Cerebellar nuclear complex (tissue), 1 donor: ENCODE data around the gene SELP.
"Not testable (repeated sequence)": the region's sequence is repeated elsewhere in the genome, so short reads cannot be mapped to it uniquely, and the experiment has no call there.

Source experiments
- DNase-seq, 2 experiments: peaks; one replicate each; lab custom pipeline; 2025; lab: John Stamatoyannopoulos, UW

SELP gene

DNA sequence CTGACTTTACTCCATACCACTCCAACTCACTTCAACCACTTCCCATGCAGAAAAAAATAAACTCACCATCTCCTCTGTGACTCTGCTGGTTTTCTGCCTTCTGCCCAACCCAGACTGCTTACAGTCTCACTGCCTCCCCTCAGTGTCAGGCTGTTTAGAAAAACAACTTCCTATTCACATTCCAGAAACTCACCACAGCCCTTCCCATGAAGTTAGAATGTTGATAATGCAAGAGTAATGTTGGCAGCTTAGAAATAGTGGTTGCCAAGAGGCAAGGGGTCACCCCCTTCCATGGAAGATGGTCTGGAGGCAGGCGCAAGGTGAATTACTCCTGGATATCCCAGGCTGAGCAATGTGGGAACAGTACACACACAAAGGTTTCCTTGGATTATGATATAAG, at the start of gene SELP:
SELP (minus strand) TSS at position 119 of the 400 bp plus-strand sequence; CDS start at position 69, 50 bp downstream.
- no peak for DNase-seq

GRCh38 chr1:169679692-169680091, 49.8 kb upstream of the SELP start:
- no peak for DNase-seq

- DNase-seq = no peak
Measured at GRCh38 chr1:169676001-169676400, 46.1 kb upstream of the SELP start.

- DNase-seq = no peak
Measured at GRCh38 chr1:169670836-169671235, 40.9 kb upstream of the SELP start.

DNA sequence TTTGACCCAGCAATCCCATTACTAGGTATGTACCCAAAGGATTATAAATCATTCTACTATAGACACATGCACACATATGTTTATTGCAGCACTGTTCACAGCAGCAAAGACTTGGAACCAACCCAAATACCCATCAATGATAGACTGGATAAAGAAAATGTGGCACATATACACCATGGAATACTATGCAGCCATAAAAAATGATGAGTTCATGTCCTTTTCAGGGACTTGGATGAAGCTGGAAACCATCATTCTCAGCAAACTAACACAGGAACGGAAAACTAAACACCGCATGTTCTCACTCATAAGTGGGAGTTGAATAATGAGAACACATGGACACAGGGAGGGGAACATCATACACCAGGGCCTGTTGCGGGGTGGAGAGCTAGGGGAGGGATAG, 40.3 kb upstream of the SELP start:
- DNase-seq = not testable (repeated sequence)

GRCh38 chr1:169667699-169668596, 38.0 kb upstream of the SELP start:
- not testable (repeated sequence) for DNase-seq

GRCh38 chr1:169667227-169667639, 37.3 kb upstream of the SELP start:
- not testable (repeated sequence) for DNase-seq

DNA sequence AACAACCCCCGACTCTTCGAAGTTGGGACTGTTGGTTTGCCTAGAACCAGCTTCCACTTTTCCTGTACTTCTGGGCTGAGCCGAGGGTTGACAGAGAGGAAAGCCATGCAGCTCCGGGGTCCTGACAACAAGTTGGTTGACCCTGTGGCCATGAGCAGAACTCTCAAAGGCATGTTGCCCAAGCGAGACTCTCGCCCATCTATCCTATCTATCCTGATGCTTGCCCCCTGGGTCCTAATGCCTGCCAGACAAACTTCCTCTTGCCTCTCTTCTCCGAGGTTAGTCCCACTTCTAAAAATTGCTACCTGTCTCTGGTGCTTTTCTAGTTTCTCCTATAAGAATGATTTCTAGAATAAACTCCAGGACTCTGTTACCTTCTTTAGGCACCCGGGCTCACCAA, 32.8 kb upstream of the SELP start:
- not testable (repeated sequence) for DNase-seq

- not testable (repeated sequence) for DNase-seq
Measured at GRCh38 chr1:169661066-169661465, 31.1 kb upstream of the SELP start.

DNA sequence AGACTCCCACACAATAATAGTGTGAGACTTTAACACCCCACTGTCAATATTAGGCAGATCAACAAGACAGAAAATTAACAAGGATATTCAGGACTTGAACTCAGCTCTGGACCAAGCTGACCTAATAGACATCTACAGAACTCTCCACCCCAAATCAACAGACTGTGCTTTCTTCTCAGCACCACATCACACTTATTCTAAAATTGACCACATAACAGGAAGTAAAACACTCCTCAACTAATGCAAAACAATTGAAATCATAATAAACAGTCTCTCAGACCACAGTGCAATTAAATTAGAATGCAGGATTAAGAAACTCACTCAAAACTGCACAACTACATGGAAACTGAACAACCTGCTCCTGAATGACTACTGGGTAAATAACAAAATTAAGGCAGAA, 28.9 kb upstream of the SELP start:
- not testable (repeated sequence) for DNase-seq

DNA sequence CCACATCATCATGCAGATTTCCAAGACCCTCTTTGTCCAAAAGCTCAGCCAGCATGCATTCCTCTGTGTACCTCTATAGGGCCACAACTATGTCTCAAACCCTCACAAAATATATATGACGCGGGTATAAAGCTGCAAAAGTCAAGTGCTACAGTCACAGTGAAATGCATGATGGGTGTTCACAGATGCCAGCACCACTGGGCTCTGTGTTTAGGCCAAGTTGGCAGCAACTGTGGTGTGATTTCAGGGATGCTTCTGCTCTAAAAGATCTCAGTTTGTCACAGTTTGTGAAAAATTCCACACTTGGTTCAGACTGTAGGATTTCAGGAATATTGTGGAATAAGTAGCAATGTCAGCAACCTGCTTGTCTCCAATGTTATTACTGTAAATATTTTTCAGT, 23.9 kb upstream of the SELP start:
- DNase-seq = no peak

DNA sequence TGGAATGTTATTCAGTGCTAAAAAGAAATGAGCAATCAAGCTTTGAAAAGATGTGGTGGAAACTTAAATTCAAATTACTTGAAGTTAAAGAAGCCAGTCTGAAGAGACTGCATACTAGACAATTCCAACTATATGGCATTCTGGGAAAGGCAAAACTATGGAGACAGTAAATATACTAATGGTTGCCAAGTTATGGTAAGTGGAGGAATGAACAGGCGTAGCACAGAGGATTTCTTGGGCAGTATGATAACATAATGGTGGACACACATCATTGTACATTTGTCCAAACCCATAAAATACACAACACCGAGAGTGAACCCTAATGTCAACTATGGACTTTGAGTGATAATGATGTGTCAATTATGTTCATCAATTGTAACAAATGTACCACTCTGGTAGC, 21.1 kb upstream of the SELP start:
- no peak for DNase-seq

- DNase-seq = no peak
Measured at GRCh38 chr1:169650551-169650950, 20.6 kb upstream of the SELP start.

DNA sequence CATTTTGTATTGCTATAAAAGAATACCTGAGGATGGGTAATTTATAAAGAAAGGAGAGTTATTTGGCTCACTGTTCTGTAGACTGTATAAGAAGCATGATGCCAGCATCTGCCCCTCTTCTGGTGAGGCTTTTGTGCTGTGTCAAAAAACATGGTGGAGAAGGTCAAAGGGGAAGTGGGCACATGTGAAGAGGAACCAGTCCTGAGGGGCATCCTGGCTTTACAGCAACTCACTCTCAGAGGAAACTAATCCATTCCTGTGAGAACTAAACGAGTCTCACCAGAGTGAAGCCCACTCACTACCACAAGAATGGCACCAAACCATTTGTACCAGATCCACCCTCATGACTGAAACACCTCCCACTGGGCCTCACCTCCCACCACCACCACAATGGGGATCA, 18.8 kb upstream of the SELP start:
- DNase-seq = no peak

GRCh38 chr1:169648187-169648586, 18.3 kb upstream of the SELP start:
- no peak for DNase-seq

DNA sequence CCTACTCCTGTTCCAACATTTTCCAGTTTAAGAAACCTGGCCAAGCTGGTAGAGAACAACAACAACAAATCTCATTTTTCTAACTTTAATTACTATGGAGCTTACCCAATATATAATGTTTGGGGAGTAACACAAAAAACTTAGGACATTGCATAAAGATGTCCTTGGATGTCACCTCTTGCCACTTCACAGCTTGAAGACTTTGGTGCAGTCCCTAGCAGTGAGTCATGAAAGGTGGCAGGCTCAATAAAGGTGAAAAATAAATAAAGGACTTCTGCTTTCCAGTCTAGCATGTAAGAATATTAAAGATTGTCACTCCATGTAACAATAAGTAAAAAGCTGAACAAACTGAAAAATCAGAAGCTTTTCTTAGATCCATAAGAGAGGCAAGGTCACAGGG, 17.6 kb upstream of the SELP start:
- DNase-seq = no peak

DNA sequence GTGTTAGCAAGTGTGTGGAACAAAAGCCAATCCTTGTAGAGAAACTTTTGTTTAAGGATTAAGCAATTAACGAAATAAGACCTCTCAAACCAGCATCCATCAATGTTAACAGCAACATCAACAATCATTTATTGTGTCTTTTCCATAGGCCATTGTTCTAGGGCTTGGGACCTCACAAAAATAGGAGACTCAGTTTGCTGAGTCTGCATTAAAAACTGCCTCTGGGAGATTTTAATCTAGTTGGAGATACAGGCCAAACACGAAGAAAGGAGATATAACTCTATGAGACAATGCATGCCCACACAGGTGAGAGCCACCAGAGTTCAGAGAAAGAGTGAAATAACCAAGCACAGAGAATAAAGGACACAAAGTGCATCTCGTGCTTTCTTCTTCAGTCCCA, 14.4 kb upstream of the SELP start:
- no peak for DNase-seq

DNA sequence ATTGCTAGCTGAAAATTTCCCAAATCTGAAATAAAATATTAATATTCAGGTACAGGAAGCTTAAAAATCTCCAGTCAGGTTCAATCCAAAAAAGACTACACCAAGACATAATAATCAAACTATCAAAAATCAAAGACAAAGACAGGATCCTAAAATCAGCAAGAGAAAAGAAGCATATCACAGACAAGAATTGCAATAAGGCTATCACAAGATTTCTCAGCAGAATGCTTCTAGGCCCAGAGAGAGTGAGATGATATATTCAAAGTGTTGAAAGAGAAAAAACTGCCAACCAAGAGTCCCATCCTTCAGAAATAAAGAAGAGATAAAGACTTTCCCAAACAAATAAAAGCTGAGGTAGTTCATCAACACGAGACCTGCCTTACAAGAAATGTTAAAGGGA, 5.0 kb upstream of the SELP start:
- no peak for DNase-seq

GRCh38 chr1:169634145-169634544, 4.2 kb upstream of the SELP start:
- DNase-seq = no peak

- no peak for DNase-seq
Measured at GRCh38 chr1:169631249-169631648, 1.3 kb upstream of the SELP start.

GRCh38 chr1:169624912-169625311, 5.0 kb downstream of the SELP start:
- DNase-seq = no peak

- DNase-seq = no peak
Measured at GRCh38 chr1:169624122-169624521, 5.8 kb downstream of the SELP start.

DNA sequence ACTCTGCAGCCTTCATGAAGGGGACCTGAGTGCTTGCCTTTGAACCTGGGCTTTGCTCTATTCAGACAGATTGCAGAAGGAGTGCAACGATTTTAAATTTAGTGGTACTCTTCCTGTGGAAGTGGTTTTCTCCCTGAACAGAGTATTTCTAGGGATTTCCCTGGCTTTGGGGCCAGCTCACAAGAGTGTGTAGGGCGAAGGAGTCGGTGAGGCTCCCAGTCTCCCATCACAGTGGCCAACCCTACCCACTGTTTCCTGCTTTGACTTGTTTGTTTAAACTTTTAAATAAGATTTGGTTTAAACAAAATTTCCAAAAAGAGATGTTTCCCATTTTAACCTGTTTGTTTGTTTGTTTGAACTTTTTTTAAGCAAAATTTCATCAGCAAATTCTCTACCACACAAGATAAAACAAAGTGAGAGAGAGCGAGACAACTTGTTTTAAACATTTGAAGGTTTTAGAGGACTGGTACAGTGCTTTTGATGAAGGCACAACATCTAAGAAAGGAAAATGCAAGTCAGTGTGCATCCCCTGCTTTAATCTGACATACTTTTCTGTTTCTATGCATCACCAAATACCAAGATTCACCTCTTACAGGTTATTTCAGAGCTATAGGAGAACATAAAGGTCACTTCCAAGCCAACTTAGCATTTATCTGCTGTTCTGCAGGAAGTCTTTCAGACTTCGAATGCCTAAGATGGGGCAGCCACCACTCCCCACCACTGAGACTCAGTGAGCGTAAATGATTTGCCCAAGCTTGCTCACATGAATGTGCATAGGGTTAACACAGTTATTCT, 6.6 kb downstream of the SELP start:
- no peak for DNase-seq
